Hematopoietic multipotent progenitor cell treated with erythropoietin and hydrocortisone succinate and interleukin-3 and kit ligand, for 6 days (in vitro differentiated cells): ENCODE results near the gene HDHD5.

Experiments used
- DNase-seq: peaks from one replicate; pipeline ENCODE4 v3.0.0-alpha.2; 2015

Gene HDHD5

GRCh38 chr22:17158568-17159503, at the start of gene HDHD5:
TSS of gene HDHD5 (minus strand) at chr22:17159277. CDS start at chr22:17159251, 26 bp downstream.
- DNase-seq: peak; percentile 86

GRCh38 chr22:17205432-17205831, 46.4 kb upstream of the HDHD5 start:
- peak; percentile 41 for DNase-seq

DNA sequence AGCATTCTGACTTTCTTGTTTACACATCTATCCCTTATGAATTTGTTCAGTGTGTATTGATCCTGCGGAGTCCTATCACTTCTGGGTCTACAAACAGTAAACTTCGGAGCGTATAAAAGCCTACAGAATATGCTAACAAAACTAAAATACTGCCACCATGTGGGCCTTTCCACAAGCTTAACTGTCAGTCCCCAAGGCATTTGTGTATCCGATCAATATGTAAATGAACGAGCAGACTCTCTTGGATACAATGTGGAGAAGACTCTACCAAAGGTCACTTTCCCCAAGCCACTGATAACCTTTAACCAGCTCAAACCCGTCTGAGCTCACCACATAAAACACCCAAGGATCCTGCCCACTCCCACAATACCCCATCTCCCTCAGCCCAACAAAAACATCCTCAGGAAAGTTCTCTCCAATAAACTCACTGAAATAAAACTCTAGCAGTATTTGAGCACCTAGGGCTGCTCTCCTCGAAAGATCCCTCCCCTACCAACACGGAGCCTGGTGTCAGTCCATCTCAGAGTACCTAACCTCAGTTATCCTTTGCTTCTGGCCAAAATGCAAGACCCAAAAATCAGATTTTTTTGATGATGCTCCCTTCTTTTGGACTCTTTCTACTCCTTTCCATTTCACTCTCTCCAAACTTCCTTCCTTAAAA, 42.3 kb upstream of the HDHD5 start:
- DNase-seq: no peak

DNA sequence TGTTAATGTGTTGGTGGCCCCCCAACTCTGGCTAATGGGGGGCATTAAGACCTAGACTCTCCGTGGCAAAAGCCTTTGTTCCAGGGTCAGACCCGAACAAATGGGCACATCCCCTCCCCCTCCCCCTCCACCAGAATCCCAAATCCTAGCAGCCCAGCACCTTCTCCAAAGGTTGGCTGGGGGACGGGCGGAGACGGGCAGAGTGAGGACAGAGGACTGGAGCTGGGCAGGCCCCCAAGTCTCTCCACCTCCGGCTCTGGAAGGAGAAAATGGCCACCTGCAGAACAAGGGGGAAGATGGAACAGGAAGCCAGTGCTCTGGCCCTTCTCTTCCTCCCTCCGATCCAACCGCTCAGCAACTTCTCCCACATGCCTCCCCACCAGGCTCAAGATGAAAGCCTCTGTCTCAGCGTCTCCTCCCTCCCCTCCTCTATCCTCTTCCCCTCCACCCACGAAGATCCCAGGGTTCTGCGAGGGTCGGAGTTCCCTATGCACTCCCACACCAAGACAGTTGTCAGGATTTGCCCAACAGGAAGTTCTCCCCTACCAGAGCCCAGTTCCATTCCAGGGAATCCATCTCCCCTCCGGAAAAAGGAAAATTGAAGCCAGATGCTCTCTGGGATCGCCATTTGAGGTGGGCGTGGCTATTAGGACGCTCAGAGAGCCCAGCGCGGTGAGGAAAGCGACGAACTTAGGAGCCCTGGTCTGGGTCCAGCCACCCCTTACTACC, 40.1 kb upstream of the HDHD5 start:
- no peak for DNase-seq

DNA sequence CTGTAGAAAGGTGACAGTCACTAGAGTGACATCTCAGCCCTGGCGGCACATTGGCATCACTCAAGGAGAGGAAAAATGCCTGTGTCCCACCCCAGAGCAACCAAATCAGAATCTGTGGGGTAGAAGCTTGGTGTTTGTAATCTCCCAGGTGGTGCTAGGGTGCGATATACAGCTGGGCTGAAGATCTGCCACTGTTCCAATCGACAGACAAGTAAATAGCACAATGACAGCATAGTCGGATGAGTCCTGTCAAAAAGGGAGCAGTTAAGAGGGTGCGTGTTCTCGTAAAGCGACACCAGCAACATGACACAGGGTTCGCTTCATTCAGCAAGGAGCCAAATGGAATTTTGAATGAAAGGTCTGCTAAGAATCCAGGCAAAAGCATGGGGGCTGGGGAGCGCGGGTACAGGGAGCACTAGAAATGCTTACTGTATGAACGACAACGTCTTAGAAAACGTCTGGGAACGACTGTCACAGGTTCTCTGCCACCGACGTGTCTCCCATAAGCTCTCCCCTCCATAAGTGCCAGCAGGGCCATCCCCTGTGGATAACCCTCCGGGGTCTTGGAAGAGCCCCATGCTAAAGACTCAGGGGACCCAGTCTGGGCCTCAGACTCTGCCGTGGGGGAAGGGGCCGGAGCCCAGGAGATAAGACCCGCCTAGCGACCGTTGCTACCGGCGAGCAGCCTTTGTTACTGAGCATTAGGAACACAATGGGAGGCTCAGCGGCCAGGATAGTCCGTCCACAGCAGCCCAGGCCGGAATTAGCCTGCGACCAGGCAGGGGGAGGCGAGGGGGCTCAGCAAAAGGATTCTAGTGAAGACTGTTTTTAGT, 39.3 kb upstream of the HDHD5 start:
- no peak for DNase-seq

- DNase-seq: no peak
Observed at GRCh38 chr22:17194213-17194612, 35.1 kb upstream of the HDHD5 start.

- DNase-seq: no peak
Observed at GRCh38 chr22:17192186-17192585, 33.1 kb upstream of the HDHD5 start.

- no peak for DNase-seq
Observed at GRCh38 chr22:17191163-17191784, 32.2 kb upstream of the HDHD5 start.

- no peak for DNase-seq
Observed at GRCh38 chr22:17190702-17191101, 31.6 kb upstream of the HDHD5 start.

- no peak for DNase-seq
Observed at GRCh38 chr22:17176715-17177114, 17.6 kb upstream of the HDHD5 start.

GRCh38 chr22:17172029-17172833, 13.2 kb upstream of the HDHD5 start:
- no peak for DNase-seq

GRCh38 chr22:17171153-17172028, 12.3 kb upstream of the HDHD5 start:
- DNase-seq: peak; percentile 92

GRCh38 chr22:17167486-17167885, 8.4 kb upstream of the HDHD5 start:
- no peak for DNase-seq

DNA sequence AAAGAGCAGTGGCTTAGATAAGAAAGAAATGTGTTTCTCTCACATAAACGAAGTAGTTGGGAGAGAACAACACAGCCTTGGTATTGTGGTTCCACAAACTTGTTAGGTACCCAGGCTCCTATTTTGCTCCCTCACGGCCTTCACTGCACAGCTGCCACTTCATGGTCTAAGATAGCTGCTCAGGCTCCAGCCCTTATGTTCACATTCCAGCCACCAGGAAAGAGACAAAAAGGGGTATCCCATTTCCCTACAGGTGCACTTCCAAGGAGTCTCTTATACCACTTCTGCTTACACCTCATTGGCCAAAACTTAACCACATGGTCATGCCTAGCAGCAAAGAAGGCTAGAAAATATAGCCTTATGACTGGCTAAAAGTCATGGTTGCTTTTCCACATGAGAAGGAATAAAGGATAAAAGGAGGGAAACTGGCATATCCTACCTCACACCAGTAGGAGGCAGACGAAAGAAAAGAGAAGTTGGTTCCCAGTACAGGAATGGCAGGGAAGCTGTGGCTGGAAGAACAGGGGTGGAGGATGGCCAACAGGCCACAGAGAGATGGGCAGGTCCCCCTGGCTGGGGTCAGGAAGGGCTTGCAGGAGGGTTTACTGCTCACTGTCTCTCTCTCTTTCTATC, 5.4 kb upstream of the HDHD5 start:
- DNase-seq: no peak

DNA sequence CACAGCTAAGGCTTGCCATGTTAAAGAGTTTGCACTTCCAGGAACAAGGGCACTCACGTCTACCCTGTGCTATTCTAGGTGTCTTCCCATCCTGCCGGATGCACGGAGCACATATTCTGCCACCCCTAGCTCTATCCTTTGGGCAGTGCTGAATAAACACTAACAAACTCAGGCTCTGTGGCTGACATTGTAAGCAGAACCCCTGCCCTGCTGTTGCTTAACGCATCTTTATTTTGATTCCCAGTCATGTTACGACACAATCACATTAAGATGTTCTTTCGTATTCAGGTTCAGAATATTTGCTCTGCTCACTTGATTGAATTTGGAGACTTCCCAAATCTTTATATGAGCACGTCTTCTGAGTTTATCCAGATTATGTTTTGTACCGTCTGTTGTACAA, 3.7 kb upstream of the HDHD5 start:
- no peak for DNase-seq

DNA sequence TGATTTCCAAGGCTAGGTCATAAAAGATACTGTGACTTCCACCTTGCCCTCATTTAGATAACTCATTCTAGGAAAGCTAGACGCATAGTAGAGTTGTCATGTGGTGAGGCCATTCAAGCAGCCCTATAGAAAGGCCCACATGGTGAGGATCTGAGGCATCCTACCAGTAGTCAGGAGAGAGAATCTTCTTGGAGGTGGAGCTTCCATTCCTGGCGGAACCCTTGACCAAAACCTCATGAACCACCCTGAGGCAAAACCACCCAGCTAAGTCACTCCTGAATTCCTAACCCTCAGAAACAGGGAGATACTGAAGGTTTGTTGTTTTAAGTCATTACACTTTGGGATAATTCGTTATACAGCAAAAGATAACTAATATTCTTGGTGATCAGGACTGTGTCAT, 2.9 kb upstream of the HDHD5 start:
- DNase-seq: no peak

DNA sequence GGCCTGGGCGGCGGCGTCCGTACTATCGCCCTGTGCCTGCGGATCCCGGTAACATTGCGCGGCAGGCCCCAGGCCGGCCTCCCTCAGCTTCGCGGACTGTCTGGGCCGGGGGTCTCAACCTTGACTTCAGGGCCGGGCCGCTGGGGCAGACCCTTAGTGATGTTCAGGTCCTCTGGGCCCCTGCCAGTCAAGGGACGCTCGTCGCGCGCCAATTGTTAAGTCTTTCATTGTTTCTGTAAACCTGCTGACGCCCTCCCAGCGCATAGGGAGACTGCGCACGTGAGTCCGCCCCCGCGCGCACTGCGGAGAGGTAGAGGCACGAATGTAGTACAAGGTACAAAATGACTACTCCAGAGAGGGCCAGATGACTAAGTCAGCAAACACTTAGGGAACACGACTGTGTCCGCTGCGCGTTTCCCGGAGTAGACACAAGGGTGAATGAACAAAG, 451 bp upstream of the HDHD5 start:
- DNase-seq: peak; percentile 14

GRCh38 chr22:17158176-17158567, 905 bp downstream of the HDHD5 start:
- DNase-seq: no peak

DNA sequence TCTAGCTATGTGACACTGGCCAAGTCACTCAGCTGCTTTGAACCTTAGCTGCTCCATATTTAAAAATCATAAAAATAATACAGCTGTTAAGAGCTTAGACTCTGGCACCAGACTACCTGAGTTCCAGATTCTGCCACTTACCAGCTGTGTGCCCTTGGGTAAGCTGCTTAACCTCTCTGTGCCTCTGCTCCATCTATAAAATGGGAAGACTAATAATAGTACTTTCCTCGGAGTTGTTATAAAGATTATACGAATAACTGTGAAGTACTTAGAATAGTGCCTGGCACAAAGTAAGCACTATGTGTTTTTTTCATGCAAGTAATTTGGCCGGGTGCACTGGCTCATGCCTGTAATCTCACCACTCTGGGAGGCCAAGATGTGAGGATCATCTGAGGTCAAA, 1.4 kb downstream of the HDHD5 start:
- DNase-seq: no peak

GRCh38 chr22:17155941-17156340, 3.1 kb downstream of the HDHD5 start:
- DNase-seq: peak; percentile 39
